Esophagus squamous epithelium (tissue), 5 donors: Measurements from ENCODE around the gene WFDC9. TPM values are rescaled to one million over a fixed set of nuclear protein-coding genes. Genes with fewer than 3 reads are reported as not detected.

Source experiments
- DNase-seq: peaks from one replicate; lab custom pipeline; 2025; lab: John Stamatoyannopoulos, UW
- H3K27ac ChIP-seq, 4 donors: fragments of 200-600 bp; sonication (generic); one replicate each; pipeline ENCODE4 v1.5.1; 2016 to 2019; ENCODE audit warnings: mild to moderate bottlenecking in 1 of 4
- H3K27me3 ChIP-seq, 4 donors: fragments of 200-600 bp; sonication (generic); 1 replicate in 3 of 4; 2 replicates in 1 of 4; pipeline versions ENCODE4 v1.5.1 to v1.6.0; 2017 to 2021; ENCODE audit warnings: antibody characterized with exemption in 1 of 4
- H3K36me3 ChIP-seq, 3 donors: fragments of 200-600 bp; sonication (generic); one replicate each; pipeline ENCODE4 v1.5.1; 2016 to 2019
- H3K4me1 ChIP-seq, 3 donors: fragments of 200-600 bp; sonication (generic); one replicate each; pipeline ENCODE4 v1.5.1; 2017 to 2019
- H3K4me3 ChIP-seq, 4 donors: fragments of 200-600 bp; sonication (generic); 1 replicate in 3 of 4; 2 replicates in 1 of 4; pipeline ENCODE4 v1.5.1; 2016 to 2019; ENCODE audit warnings: mild to moderate bottlenecking in 2 of 4, moderate library complexity in 1 of 4
- H3K9me3 ChIP-seq, 3 donors: fragments of 200-600 bp; sonication (generic); one replicate each; pipeline ENCODE4 v1.5.1; 2016 to 2019
- CTCF ChIP-seq, 6 experiments: fragments of 450-650 bp in 4 of 6; fragments of 200-600 bp in 2 of 6; sonication (generic) in 2 of 6; IDR thresholded peaks; one replicate each; pipeline ENCODE4 v1.5.1; 2016 to 2019; ENCODE audit warnings: antibody characterized with exemption in 6 of 6, mild to moderate bottlenecking in 4 of 6, moderate library complexity in 4 of 6
- POLR2A ChIP-seq, 4 donors: fragments of 450-650 bp; IDR thresholded peaks; one replicate each; pipeline ENCODE4 v1.6.1; 2017; ENCODE audit warnings: antibody characterized with exemption in 4 of 4, mild to moderate bottlenecking in 4 of 4, moderate library complexity in 3 of 4
- WGBS, 2 donors: methylation state at CpG; one replicate each; pipeline ENCODE4 v1.1.5; 2018; 5-methylcytosine and 5-hydroxymethylcytosine counted together
- intact Hi-C: fragments of 100-400 bp; cut with DNase I; formaldehyde crosslinking; loops from one replicate; pipeline ENCODE4 v1.15.0; 2022
- total RNA-seq, 4 donors: library from RNA; depleted of rRNA; stranded (reverse); fragments of >200 nt; gene quantifications; one replicate each; pipeline ENCODE4 v1.1.0, GENCODE V29; 2016
- donor health status: DM: yes; HTN: yes; CAD: no.

WFDC9 gene
- total RNA-seq, 4 donors from 2014 or later = not detected

GRCh38 chr20:45583502-45583901, 47.6 kb downstream of the WFDC9 start:
- Histone ChIP-seq H3K27me3 (peaks cover 0 to 48% (median 2%) of the 10 kb centered on the region in 4 donors), H3K27ac (no peak overlapping the region), H3K4me1 (no peaks in the 10 kb centered on the region), H3K4me3 (no peak overlapping the region), H3K9me3 (no peaks in the 10 kb centered on the region), H3K36me3 (no peaks in the 10 kb centered on the region)
- TF ChIP-seq POLR2A (IDR thresholded peaks at IDR 0.05) (no peak), CTCF (IDR thresholded peaks at IDR 0.05) (no peak)
- no peak for DNase-seq
- WGBS, 2 donors = 73 to 88% methylated on average over 1 to 3 of the region's 3 CpGs
- intact Hi-C loops = no loop called here

GRCh38 chr20:45581702-45582101, 49.4 kb downstream of the WFDC9 start:
- no peak for DNase-seq
- no peaks in the 10 kb centered on the region for H3K36me3 ChIP-seq
- intact Hi-C loops = no loop called here
- H3K27me3 ChIP-seq = peaks cover 0 to 42% (median 2%) of the 10 kb centered on the region in 4 donors
- no peaks in the 10 kb centered on the region for H3K9me3 ChIP-seq
- no peaks in the 10 kb centered on the region for H3K4me1 ChIP-seq
- TF ChIP-seq CTCF (IDR thresholded peaks at IDR 0.05) (no peak), POLR2A (IDR thresholded peaks at IDR 0.05) (no peak)
- H3K27ac ChIP-seq = no peak overlapping the region
- H3K4me3 ChIP-seq = no peak overlapping the region

- no peak for DNase-seq
- Histone ChIP-seq H3K27me3 (peaks cover 0 to 45% (median 2%) of the 10 kb centered on the region in 4 donors), H3K4me3 (no peak within 1 kb of the TSS), H3K27ac (no peak within 1 kb of the TSS), H3K9me3 (no peaks in the 10 kb centered on the region), H3K4me1 (no peaks in the 10 kb centered on the region), H3K36me3 (no peaks in the 10 kb centered on the region)
- TF ChIP-seq POLR2A (IDR thresholded peaks at IDR 0.05) = no peak
- no peak for TF ChIP-seq CTCF (IDR thresholded peaks at IDR 0.05)
- 45 to 67% methylated on average over 4 of the region's 4 CpGs for WGBS, 2 donors
- intact Hi-C loops = no loop called here
Observed at GRCh38 chr20:45579184-45579583, 51.9 kb downstream of the WFDC9 start, which contains the start of gene WFDC8. TSS of gene WFDC8 (minus strand) at chr20:45579284. CDS start at chr20:45579247, 37 bp downstream.

GRCh38 chr20:45578231-45578630, 52.9 kb downstream of the WFDC9 start:
- no peak for DNase-seq

GRCh38 chr20:45576995-45577394, 54.1 kb downstream of the WFDC9 start:
- TF ChIP-seq CTCF (IDR thresholded peaks at IDR 0.05) (no peak), POLR2A (IDR thresholded peaks at IDR 0.05) (no peak)
- Histone ChIP-seq H3K4me1 (no peaks in the 10 kb centered on the region), H3K4me3 (no peak overlapping the region), H3K27ac (no peak overlapping the region), H3K36me3 (no peaks in the 10 kb centered on the region), H3K27me3 (peaks cover 0 to 51% (median 0%) of the 10 kb centered on the region in 4 donors), H3K9me3 (no peaks in the 10 kb centered on the region)
- intact Hi-C loops = no loop called here
- WGBS, 2 donors = 24 to 25% methylated on average over 2 of the region's 2 CpGs
- DNase-seq = no peak

More at GRCh38 chr20:45578231-45578630, 52.9 kb downstream of the WFDC9 start:
- TF ChIP-seq CTCF (IDR thresholded peaks at IDR 0.05) = no peak
- no peak for TF ChIP-seq POLR2A (IDR thresholded peaks at IDR 0.05)
- intact Hi-C loops = no loop called here
- H3K9me3 ChIP-seq = no peaks in the 10 kb centered on the region
- H3K27me3 ChIP-seq = peaks cover 0 to 47% (median 2%) of the 10 kb centered on the region in 4 donors
- no peaks in the 10 kb centered on the region for H3K36me3 ChIP-seq
- H3K27ac ChIP-seq = no peak overlapping the region
- no peak overlapping the region for H3K4me3 ChIP-seq
- no peaks in the 10 kb centered on the region for H3K4me1 ChIP-seq
- 60 to 80% methylated on average over 1 of the region's 1 CpG for WGBS, 2 donors
